Parathyroid adenoma (tissue), 2 donors: Measurements from ENCODE around the gene STAMBP.

Experiments used
- H2AFZ ChIP-seq: fragments of 300-600 bp; sonication (generic); one replicate; pipeline ENCODE4 v1.7.0; 2017; ENCODE audit warnings: antibody characterized with exemption, mild to moderate bottlenecking
- H3K27ac ChIP-seq: fragments of 300-600 bp; sonication (generic); one replicate; pipeline ENCODE4 v1.7.0; 2017
- H3K27me3 ChIP-seq: fragments of 300-600 bp; sonication (generic); one replicate; pipeline ENCODE4 v1.7.0; 2017; ENCODE audit warnings: low read length; ENCODE audit not compliant: control insufficient read depth, insufficient read depth
- H3K36me3 ChIP-seq: fragments of 300-600 bp; sonication (generic); one replicate; pipeline ENCODE4 v1.7.0; 2017; ENCODE audit warnings: low read length; ENCODE audit not compliant: control insufficient read depth, insufficient read depth
- H3K4me1 ChIP-seq: fragments of 300-600 bp; sonication (generic); one replicate; pipeline ENCODE4 v1.7.0; 2017; ENCODE audit warnings: control low read depth
- H3K4me2 ChIP-seq: fragments of 300-600 bp; sonication (generic); one replicate; pipeline ENCODE4 v1.7.0; 2017; ENCODE audit warnings: low read length
- H3K4me3 ChIP-seq: fragments of 300-600 bp; sonication (generic); one replicate; pipeline ENCODE4 v1.7.0; 2017; ENCODE audit warnings: low read depth, low read length
- H3K79me2 ChIP-seq: fragments of 300-600 bp; sonication (generic); one replicate; pipeline ENCODE4 v1.7.0; 2017; ENCODE audit warnings: control low read depth
- H3K9ac ChIP-seq: fragments of 300-600 bp; sonication (generic); one replicate; pipeline ENCODE4 v1.7.0; 2017; ENCODE audit warnings: mild to moderate bottlenecking
- H3K9me3 ChIP-seq: fragments of 300-600 bp; sonication (generic); one replicate; pipeline ENCODE4 v1.7.0; 2017; ENCODE audit warnings: low read length; ENCODE audit not compliant: control insufficient read depth
- TF ChIP-seq, protein P1 (sequence below): fragments of 300-600 bp; sonication (generic); IDR thresholded peaks from one replicate; pipeline ENCODE4 v1.7.0; 2017; ENCODE audit warnings: antibody characterized with exemption, mild to moderate bottlenecking
- donor health status: primary hyperparathyroidism.

Gene STAMBP

DNA sequence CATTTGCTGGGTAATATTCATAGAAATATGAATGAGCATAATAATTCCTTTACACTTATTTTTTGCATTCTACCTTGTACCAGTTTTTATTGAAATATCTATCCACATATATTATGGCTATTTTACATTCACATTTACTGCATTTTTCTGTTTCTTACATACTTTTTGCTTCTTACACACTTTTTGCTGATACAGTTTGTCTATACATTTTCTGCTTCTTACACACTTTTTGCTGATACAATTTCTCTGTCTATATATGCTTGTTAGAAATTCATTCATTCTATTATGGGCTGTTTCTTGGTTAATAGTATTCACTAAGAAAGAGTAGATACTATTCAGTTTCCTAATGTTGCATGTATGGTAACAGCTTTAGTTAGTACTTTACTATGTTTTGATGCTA is 16.9 kb upstream of the STAMBP start:
- no peak overlapping the region for H3K4me2 ChIP-seq
- TF ChIP-seq, protein P1, sequence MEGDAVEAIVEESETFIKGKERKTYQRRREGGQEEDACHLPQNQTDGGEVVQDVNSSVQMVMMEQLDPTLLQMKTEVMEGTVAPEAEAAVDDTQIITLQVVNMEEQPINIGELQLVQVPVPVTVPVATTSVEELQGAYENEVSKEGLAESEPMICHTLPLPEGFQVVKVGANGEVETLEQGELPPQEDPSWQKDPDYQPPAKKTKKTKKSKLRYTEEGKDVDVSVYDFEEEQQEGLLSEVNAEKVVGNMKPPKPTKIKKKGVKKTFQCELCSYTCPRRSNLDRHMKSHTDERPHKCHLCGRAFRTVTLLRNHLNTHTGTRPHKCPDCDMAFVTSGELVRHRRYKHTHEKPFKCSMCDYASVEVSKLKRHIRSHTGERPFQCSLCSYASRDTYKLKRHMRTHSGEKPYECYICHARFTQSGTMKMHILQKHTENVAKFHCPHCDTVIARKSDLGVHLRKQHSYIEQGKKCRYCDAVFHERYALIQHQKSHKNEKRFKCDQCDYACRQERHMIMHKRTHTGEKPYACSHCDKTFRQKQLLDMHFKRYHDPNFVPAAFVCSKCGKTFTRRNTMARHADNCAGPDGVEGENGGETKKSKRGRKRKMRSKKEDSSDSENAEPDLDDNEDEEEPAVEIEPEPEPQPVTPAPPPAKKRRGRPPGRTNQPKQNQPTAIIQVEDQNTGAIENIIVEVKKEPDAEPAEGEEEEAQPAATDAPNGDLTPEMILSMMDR, result no peak

GRCh38 chr2:73812635-73813034 is 16.1 kb upstream of the STAMBP start:
- no peak overlapping the region for H3K4me2 ChIP-seq
- TF ChIP-seq, protein P1, result no peak
- H3K79me2 ChIP-seq, result no peaks in the 10 kb centered on the region
- H3K36me3 ChIP-seq, result no peaks in the 10 kb centered on the region
- no peak overlapping the region for H2AFZ ChIP-seq
- no peak overlapping the region for H3K9ac ChIP-seq
- H3K4me3 ChIP-seq, result no peak overlapping the region
- H3K4me1 ChIP-seq, result no peaks in the 10 kb centered on the region
- H3K27me3 ChIP-seq, result no peaks in the 10 kb centered on the region
- no peak overlapping the region for H3K27ac ChIP-seq
- no peaks in the 10 kb centered on the region for H3K9me3 ChIP-seq

More for the DNA sequence above, 16.9 kb upstream of the STAMBP start:
- H3K36me3 ChIP-seq, result no peaks in the 10 kb centered on the region
- no peaks in the 10 kb centered on the region for H3K9me3 ChIP-seq
- no peak overlapping the region for H3K9ac ChIP-seq
- H3K79me2 ChIP-seq, result no peaks in the 10 kb centered on the region
- H3K27ac ChIP-seq, result no peak overlapping the region
- H2AFZ ChIP-seq, result no peak overlapping the region
- no peak overlapping the region for H3K4me3 ChIP-seq
- H3K4me1 ChIP-seq, result no peaks in the 10 kb centered on the region
- no peaks in the 10 kb centered on the region for H3K27me3 ChIP-seq

GRCh38 chr2:73818296-73818695 is 10.5 kb upstream of the STAMBP start:
- Histone ChIP-seq H3K27me3 (no peaks in the 10 kb centered on the region), H2AFZ (no peak overlapping the region), H3K79me2 (no peaks in the 10 kb centered on the region), H3K4me3 (no peak overlapping the region), H3K9me3 (no peaks in the 10 kb centered on the region), H3K4me2 (no peak overlapping the region), H3K9ac (no peak overlapping the region), H3K36me3 (no peaks in the 10 kb centered on the region), H3K27ac (no peak overlapping the region), H3K4me1 (no peaks in the 10 kb centered on the region)
- TF ChIP-seq, protein P1, result no peak

DNA sequence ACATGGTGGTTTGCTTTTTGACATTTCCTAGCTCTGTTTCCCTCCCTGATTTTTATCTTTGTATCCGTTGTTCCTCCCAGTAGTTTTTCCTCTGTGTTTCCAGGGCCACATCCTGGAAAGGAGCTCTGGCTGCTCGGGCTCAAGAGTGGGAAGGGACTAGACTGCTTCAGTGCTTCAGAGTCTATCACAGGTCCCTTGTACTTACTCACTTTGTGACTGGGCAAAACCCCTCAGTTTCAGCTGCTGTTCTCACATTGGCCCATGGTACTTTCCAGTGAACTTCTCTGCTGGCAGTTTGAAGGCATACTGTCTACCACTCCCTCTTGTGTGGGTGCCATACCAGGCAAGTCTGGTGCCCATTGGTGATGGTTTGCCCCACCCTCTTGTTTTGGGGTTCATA is 7.5 kb upstream of the STAMBP start:
- no peak overlapping the region for H3K9ac ChIP-seq
- H3K27ac ChIP-seq, result no peak overlapping the region
- H2AFZ ChIP-seq, result no peak overlapping the region
- TF ChIP-seq, protein P1, result no peak
- no peaks in the 10 kb centered on the region for H3K36me3 ChIP-seq
- H3K9me3 ChIP-seq, result no peaks in the 10 kb centered on the region
- H3K4me1 ChIP-seq, result no peaks in the 10 kb centered on the region
- H3K4me3 ChIP-seq, result no peak overlapping the region
- H3K27me3 ChIP-seq, result no peaks in the 10 kb centered on the region
- no peak overlapping the region for H3K4me2 ChIP-seq
- no peaks in the 10 kb centered on the region for H3K79me2 ChIP-seq

DNA sequence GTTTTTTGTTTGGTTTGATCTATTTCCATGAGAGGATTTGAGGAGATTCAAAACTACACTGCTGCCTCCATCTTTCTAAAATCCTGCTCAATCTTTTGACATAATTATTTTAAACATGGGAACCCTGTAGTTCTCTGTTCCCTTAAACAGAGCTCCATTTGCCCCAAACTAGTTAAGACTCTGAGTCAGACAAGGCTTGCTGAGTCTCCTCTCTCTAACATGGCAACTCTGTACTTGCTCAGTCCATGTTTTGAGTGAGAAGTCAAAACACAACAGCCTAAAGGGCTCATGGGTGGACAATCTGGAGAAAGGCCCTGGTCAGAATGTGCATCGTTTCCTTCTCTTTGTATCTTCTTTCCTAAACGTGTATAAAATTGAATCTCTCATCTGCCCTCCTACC is 7.1 kb upstream of the STAMBP start:
- no peaks in the 10 kb centered on the region for H3K4me1 ChIP-seq
- H3K4me2 ChIP-seq, result no peak overlapping the region
- no peaks in the 10 kb centered on the region for H3K9me3 ChIP-seq
- H2AFZ ChIP-seq, result no peak overlapping the region
- H3K36me3 ChIP-seq, result no peaks in the 10 kb centered on the region
- TF ChIP-seq, protein P1, result no peak
- no peak overlapping the region for H3K9ac ChIP-seq
- H3K79me2 ChIP-seq, result peaks cover 3% of the 10 kb centered on the region
- no peak overlapping the region for H3K4me3 ChIP-seq
- H3K27ac ChIP-seq, result no peak overlapping the region
- H3K27me3 ChIP-seq, result no peaks in the 10 kb centered on the region
